ENCODE data around the gene IMP4.

IMP4 gene

DNA sequence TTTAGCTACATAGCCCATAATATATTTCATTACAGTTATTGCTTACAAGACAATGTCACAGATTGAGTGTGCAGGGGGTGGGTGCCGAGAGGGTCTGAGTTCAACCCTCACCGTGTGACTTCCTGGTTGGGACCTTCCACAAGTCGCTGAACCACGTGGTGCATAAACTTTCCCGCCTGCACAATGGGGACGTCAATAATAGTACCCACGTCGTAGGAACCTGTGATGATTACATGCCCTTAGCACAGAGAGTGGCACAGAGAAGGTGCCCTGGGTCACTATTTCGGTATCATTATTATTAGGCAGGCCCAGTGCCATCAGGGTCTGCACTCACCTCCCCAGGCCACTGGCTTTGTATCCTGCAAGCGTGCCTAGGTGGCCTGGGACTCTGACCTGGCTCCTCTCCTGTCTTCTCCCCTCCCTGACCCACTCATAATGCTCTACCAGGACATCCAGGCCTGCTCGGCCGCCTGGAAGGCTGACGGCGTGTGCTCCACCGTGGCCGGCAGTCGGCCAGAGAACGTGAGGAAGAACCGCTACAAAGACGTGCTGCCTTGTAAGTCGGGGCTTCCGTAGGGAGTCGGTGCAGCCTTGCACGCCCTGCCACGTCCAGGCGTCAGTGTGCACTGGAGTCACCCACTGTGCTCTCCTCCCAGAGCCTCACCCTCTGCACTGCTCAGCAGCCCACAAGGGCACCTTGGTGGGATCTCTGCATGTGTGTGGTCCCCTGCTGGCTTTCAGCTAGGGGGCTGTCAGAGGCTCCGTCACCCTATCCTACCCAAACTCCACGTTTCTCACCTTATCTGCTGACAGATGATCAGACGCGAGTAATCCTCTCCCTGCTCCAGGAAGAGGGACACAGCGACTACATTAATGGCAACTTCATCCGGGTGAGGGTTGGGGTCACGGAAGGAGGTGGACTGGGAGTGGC lies 16.0 kb downstream of the IMP4 start:
- no peak for DNase-seq

DNA sequence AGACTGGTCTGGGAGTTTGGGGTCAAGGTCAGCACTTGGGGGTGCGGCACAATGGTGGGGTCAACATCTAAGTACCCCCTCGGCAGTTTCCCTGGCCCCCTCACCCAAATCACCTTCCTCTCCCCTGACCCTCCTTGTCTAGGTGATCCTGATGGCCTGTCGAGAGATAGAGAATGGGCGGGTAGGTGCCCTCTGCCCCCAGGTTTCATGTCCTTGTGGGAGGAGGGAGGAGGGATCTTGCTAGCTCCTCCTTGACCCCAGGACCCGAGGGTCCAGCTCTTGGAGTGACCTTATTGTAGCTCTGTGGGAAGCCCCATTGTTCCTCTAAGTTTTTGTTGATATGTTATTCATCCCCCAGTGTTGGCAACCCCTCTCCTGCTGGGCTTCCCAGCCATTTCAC lies 16.8 kb downstream of the IMP4 start:
- no peak for DNase-seq

DNA sequence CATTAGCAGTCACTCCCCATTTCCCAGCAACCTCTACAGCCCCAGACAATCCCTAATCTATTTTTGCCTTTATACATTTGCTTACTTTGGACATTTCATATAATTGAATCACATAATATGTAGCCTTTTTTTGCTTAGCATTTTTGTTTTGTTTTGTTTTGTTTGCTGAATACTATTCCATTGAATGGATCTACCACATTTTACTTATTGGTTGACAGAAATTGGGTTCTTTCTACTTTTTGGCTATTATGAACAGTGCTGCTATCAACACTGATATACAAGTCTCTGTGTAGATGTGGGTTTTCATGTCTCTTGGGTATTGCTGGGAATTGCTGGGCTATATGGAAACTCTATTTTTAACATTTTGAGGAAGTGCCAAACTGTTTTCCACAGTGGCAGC lies 20.8 kb downstream of the IMP4 start:
- no peak for DNase-seq

DNA sequence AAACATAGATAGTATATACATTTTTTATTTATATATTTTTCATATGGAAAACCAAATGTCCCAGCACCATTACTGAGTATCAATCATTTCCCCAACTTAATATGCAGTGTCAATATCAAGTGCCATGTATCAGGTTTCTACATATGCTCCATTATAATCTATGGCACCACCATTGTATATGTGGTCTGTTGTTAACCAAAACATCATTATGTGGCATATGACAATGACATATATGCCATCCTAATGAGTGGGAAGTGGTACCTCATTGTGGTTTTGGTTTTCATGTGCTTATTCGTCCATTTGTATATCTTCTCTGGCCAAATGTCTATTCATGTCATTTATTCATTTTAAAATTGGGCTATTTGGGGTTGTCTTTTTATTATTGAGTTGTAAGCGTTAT lies 22.4 kb downstream of the IMP4 start:
- DNase-seq: no peak

DNA sequence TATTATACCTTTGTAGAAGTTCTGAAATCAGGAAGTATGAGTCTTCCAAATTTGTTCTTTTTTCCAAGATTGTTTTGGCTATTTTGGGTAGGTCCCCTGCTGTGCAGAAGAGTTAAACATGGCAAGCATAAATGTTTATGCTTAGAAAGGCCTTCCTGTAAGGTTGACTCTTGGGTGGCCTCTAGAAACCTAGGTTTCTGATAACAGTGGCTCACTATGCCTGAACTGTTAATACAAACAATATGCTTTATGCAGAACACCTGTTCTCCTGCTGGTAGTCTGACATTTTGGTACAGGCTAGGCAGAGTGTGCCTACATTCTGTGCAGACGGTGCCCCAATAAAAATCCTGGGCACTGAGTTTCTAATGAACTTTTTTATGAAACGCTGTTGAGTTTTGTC lies 23.3 kb downstream of the IMP4 start:
- no peak for DNase-seq

DNA sequence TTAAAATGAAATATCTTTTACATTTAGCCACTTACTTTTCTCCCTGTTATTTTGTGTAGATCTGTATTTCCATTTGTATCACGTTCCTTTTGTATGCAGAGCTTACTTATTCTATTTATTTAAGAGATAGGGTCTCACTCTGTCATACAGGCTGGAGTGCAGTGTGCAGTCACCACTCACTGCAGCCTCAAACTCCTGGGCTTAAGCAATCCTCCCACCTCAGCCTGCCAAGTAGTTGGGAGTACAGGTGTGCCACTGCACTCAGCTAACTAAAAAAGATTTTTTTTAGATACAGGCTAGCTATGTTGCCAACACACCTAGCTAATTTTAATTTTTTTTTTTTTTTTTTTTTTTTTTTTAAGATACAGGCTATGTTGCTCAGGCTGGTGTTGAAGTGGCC lies 24.0 kb downstream of the IMP4 start:
- no peak for DNase-seq

DNA sequence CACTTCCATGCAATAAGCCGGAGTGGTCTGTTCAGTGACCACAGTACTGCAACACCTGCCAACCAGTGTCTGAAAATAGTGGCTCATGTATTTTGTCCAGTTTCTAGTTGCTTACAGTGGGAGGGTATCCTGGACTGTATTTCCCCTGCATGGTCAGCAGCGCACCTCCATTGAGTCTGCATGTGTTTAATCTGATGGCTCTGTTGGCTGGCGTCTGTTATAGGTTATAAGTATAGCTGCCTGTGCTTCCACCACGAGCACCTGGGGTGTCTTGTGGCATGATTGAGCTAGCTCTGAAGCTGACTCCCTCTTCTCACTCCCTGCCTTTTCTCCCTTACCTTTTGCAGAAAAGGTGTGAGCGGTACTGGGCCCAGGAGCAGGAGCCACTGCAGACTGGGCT lies 26.1 kb downstream of the IMP4 start:
- no peak for DNase-seq

DNA sequence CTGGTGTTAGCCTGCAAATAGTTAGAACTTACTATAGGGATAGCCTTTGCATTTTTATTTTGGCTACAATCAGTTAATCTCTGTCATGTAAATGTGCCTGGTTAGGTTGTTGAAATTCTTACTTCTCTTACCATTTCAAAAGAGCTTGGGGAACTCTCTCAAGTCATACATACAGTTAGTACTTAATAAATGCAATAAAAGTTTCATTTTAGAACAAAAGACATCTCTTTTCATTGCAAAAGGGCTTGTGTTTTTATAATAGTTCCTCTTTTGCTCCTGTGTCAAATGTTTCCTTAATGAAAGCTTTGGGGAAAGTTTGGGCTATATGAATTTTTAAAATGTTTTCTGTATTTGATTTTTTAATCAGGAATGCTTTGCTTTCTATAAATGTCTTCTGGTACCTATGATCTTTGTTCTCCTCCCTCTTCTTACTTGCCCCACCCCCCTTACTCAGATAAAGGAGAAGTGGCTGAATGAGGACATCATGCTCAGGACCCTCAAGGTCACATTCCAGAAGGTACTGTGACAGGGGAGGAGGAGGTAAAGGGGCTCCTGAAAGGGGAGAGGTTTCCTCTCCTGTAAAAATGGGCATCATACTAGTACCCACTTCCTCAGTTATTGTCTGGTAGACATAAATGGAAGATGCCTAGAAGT lies 26.7 kb downstream of the IMP4 start:
- DNase-seq: no peak

DNA sequence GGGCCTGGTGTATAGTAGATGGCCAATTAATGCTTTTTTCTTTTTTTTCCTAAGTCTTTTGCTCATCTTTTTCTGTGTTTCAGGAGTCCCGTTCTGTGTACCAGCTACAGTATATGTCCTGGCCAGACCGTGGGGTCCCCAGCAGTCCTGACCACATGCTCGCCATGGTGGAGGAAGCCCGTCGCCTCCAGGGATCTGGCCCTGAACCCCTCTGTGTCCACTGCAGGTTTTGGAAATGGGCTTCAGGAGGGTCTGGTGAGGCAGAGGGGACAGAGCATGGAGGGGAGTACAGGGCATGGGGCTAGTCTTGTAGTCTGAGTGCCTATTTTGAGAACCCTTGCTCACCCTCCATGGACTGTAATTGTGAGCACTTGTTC lies 27.3 kb downstream of the IMP4 start:
- DNase-seq: no peak

DNA sequence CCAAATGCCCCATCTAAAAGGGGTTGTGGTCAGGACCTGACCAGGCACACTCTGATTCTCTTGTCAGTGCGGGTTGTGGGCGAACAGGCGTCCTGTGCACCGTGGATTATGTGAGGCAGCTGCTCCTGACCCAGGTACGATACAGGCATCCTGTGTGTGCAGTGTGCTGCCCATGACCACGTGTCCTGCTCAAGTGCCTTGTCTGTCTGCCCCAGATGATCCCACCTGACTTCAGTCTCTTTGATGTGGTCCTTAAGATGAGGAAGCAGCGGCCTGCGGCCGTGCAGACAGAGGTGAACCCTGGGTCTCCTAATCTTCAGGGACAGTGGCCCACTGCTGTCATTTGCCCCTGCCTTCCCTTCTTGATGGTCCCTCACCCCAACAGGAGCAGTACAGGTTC lies 27.8 kb downstream of the IMP4 start:
- DNase-seq: no peak

DNA sequence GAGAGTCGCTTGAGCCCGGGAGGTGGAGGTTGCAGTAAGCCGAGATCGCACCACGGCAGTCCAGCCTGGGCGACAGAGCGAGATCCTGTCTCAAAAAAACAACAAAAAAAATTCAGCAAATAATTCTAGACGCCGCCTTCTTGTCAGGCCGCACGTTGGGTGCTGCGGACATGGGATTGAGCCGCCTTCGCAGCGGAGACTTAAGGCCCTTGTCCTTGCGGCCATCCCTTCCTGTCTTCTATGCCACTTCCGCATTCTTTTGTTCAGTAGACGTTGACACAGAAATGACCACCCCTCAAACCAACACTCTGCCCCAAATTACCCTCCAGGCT lies 29.0 kb downstream of the IMP4 start:
- DNase-seq: no peak

DNA sequence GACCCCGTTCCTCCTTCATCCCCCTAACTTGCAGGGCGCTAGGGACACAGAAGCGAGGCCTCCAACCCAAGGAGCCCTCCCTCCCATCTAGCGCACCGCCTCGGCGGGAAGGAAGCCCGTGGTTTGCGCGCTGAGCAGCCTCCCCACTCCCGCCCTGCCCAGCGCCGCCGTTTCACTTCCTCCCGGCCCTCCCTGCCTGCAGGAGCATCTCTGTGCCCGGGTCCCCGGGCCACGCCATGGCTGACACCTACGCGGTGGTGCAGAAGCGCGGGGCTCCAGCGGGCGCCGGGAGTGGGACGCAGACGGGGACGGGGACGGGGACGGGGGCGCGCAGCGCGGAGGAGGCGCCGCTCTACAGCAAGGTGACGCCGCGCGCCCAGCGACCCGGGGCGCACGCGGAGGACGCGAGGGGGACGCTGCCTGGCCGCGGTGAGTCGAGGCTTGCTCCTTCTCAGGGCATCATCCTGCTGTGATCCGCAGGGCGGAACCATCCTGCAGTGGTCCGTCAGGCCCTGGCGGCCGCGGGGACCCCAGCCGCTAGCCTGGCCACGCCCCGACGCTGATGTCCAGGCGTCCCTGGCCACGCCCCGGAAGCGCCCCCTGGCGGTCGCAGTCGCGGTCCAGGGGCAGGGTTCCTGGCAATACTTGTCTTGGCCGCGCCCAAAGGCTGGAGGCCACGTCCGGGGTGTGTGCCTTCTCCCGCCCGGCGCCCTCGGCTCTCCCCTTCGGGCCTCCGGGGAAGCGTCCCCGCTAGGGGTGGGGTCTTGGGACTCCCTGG lies 29.5 kb downstream of the IMP4 start:
- peak; percentile 40 to 78 for DNase-seq

DNA sequence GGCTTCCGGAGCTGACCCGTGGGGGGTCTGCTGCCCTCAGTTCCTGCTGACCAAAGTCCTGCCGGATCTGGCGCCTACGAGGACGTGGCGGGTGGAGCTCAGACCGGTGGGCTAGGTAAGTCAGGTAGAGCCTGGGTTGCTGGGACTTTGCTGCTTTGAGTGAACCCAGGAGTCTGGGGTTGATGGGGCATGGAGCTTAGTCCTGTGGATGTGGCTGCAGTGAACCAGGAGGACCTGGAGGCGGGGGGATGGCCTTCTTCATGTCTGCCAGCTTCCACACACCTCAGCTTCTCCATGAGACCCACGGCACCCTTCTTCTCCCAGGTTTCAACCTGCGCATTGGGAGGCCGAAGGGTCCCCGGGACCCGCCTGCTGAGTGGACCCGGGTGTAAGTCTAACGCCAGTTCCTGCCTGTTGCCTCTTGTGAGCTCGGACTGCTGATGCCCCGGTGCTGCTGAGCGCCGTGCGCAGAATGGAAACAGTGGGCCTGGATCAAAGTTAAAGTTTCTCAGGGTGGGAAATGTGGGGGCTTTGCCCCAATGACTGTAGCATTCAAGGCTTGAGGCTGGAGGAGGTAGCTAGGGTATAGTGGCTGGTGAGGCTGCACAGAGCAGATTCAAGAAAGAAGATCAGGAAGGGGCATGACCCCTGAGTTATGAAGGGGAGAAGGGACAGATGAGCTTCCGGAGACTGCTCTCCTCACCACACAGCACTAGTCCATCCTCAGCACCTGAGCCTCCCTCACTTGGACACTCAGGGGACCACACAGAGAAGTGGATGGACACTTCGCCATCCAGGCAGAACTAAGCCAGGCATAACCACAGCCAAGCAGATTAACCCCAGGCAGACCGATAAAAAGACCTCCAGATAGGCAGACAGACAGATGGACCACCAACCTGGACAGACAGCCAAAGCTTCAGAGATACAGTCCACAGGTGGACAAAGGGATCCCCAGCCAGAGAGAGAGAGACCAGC lies 30.4 kb downstream of the IMP4 start:
- no peak for DNase-seq

DNA sequence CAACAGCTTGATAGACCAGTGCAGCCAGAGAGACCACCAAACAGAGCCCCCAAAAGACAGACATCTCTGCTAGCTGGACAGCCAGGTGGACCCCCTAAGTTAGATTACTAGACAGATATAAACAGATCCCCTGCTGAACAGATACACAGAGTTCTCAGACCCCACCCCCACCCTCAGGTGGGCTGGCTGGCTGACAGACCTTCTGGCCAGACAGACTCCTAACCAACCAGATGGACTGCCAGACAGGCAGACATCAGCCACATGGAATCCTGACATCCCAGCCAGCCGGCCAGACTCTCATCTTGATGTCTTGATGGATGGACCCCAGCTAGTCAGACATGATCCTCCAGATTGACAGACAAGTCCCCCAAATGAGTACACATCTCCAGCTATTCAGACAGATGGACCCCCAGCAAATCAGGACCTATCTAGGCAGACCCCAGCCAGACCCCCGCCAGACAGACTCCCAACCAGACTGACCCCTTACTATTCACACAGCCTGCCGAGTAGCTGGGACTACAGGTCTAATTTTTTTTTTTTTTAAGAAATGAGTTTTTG lies 31.2 kb downstream of the IMP4 start:
- no peak for DNase-seq

DNA sequence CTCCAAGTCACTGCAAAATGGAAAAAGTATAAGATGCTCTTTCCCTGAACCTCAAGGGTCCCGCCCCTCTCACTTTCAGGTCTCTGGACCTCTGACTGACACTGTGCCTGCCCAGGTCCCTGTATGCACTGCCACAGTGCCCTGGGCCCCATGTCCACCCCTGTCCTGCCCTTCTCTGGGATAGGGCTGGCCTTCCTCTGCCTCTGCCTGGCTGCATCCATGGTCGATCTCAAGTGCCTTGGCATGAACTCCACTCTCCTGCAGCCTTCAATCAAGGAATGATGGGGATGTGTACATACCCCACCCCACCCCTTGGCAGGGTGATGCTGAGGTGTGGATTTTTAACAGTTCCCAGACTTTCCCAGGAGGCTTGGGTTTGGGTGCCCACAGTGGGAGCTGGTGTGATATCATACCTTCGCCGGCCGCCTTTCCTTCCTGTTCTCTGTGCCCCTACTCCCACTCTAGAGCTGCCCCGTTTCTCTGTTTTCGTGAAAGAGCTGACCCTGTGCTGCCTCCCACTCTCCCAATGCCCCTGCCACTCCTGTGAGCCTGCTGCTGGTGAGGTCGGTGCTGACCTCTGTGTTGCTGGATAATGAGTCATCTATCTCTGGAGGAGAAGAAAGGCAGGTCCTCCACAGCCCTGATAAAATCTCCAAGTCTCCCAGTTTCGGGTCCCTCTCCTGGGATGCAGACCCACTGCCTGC lies 32.0 kb downstream of the IMP4 start:
- no peak for DNase-seq

DNA sequence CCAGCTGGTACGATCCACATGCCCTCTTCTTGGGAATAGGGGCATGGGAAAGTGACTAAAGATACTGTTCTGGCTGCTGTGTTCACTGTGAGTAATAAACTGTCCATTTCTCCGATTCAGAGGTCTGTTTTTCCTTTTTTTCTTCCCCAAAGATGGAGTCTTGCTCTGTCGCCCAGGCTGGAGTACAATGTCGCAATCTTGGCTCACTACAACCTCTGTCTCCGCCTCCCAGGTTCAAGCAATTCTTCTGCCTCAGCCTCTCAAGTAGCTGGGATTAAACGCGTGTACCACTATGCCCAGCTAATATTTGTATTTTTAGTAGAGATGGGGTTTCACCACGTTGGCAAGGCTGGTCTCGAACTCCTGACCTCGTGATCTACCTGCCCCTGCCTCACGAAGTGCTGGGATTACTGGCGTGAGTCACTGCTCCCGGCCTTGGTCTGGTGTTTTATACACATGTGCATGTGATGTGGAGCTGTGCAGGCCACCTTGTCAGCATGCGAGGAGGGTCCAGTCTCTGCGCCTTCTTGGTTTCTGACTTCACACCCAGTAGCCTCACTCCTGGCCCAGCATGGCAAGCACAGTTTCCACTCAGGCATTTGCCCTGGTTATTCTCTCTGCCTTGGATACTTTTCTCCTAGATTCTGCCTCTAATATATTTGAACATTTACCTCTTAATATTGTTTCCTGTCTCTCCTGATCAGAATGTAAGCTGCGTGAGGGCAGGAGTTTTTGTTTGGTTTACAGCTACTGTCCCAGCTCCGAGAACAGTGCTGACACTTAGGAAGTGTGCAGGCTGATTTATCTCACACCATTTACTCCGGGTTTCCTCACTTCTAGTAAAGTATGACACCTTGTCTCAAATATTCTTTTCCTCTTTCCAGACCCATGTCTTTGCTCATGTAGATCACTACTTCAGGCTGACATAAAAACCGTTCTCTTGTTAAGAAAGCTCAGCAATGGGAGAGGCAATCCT lies 32.9 kb downstream of the IMP4 start:
- DNase-seq: no peak

DNA sequence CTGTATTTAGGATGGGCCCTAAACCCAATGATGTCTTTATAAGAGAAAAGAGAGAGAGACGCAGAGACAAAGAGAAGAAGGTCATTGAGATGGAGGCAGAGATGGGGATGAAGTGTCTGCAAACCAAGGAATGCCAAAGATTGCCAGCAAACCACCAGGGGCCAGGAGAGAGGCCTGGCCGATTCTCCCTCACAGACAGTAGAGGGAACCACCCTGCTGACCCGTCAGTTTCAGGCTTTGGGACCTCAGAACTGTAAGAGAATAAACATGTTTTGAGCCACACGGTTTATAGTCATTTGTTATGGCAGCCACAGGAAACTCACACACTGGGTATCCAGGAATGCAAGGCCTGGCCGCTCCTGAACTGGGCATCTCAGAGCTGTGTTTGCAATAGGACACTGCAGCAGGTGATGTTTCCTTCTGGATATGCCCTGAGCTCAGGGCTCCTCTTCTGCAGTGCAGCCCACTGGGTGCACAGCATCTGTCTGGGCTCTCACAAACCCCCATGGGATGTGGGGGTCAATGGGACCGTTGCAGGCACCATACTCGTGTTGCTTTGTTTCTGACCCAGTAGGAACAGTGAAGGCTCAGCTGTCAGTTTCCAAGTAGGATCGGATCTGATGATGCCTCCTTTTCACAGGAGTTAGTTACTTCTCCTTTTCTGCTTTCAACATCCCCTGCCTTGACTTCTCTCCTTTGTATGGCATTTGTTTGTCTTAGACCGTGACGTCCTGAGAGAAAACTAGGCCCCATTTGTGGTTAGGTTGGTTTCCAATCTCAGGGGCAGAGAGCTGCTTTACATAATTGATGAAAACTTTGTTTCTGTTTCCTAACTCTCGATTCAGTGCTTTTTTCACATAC lies 34.0 kb downstream of the IMP4 start:
- no peak for DNase-seq

DNA sequence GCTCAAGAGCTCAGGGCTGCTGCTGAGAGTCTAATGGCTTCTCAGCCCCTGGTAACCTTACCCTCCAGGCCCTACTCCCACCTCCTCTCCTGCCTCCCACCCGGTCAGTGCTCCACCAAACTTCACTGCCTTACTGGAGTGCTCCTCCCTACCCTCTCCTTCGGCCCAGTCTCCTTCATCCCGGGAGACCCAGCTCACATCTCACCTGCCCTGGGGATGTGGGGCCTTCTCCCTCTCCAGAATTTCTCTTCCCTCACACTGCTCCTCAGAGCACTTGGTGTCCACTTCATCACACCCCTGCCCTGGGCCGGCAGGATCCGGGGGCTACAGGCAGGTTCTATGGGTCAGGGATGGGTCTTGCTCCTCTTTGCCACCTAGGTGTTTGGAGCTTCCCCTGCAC lies 34.8 kb downstream of the IMP4 start:
- no peak for DNase-seq

DNA sequence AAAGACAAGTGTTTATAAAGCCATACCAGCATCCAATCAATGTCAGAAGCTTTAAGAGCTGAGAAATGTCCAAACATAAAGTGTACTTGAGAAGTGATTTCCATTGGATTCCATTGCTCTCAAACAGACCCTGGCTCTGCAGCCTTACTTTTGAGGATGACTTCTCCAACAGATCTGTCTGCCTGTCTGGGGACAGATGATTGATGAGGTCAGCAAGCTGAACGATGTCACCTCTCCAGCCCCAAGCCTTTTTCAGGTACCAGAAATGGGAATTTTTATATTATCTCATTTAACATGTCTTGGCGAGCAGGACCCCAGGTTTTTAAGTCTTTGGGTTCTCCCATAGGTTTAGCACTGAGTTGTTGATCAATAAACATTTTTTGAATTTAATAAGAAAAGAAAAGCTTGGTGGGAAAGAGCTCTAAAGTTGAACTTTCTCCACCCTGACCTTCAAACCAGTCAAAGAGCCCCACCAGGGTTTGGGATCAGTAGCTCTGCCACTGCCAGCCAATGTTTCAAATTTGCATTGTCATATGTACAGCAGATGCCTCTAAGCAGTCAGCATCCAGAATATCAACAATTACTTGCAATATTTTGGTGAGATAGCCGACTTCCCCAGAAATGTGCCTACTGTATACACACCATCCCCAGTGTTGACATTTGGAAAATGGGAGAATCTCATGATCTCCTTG lies 35.7 kb downstream of the IMP4 start:
- DNase-seq: no peak
